ENCODE measurements around the gene SMOC1.

The SMOC1 gene

GRCh38 chr14:69941768-69942742 lies 62.8 kb downstream of the SMOC1 start:
- DNase-seq (ENCODE audit: low spot score): no peak

GRCh38 chr14:69943084-69943780 lies 64.0 kb downstream of the SMOC1 start:
- DNase-seq (ENCODE audit: low spot score): no peak

DNA sequence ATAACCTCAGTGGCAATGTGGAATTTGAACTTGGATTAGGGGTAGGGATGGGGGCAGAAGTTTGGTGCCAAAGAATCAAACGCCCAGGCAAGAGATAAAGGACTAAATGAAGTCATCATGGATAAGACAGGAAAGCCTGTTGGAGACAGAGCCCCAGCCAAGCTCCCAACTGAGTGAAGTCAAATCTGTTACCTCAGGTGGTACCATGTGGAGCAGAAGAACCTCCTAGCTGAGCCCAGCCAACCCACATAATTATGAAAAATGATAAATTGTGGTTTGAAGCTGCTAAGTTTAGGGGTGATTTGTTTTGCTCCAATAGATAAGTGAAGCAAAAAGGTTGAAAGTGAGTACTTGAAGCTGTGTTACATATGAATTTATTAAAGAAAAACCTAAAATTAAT lies 66.1 kb downstream of the SMOC1 start:
- no peak for DNase-seq (ENCODE audit: low spot score)

DNA sequence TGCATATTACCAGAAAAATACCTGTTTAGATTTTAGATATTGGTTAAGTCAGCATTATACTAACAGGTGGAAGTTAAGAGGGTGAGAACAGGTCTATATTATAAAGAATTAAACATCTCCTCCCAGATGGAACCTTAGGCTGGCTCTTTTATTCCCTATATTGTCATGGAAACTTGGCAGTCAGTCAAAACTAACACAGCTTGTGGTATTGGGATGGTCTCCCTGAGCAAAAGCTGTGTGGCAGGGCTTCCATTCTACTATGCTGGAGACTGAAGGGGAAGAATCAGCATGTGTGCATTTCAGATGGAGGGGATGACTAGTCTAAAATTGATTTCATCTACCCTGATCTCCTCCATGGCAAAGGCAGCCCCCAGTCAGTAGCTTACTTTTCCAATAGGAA lies 66.7 kb downstream of the SMOC1 start:
- no peak for DNase-seq (ENCODE audit: low spot score)

DNA sequence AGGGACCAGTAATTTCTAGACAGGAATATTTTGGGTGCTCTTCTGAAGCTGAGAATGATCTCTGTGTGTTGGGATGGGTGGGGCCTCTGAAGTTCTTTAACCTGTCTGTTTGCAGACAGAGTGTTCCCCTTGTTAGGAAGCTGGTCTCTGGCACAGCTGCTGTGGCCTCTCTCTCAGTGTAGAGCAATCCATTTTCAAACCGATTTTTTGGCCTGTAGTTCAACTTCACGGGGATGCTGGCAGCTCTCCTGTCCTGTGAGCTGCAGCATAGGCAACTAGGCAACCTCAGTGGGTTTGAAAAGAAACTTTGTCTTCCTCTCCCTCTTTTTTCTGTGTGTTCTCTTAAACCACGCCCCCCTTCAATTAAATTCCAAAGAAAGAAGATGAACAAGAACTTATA lies 69.1 kb downstream of the SMOC1 start:
- DNase-seq (ENCODE audit: low spot score): no peak

DNA sequence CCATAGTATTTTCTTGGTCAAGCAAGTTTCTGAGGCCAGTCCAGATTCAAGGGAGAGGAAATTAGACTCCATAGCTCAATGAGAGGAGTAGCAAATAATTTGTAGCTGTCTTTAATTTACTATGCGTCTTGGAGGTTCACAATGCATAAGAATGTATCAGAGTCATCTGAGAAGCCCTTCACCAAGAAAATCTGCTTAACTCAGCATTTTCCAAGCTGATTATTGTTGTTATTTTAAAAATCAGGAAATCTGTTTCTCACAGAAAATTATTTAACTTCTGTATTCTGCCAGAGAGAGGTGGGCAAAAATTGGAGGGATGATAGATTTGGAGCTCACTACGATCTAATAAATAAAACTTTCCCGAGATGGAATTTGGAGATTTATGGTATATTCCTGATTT lies 72.0 kb downstream of the SMOC1 start:
- DNase-seq (ENCODE audit: low spot score): no peak

GRCh38 chr14:69951935-69952334 lies 72.7 kb downstream of the SMOC1 start:
- DNase-seq (ENCODE audit: low spot score): no peak

GRCh38 chr14:69953266-69953915 lies 74.2 kb downstream of the SMOC1 start:
- no peak for DNase-seq (ENCODE audit: low spot score)

- DNase-seq (ENCODE audit: low spot score): no peak
Observed at GRCh38 chr14:69955855-69956845, 76.9 kb downstream of the SMOC1 start.

GRCh38 chr14:69956970-69957369 lies 77.8 kb downstream of the SMOC1 start:
- DNase-seq (ENCODE audit: low spot score): no peak

DNA sequence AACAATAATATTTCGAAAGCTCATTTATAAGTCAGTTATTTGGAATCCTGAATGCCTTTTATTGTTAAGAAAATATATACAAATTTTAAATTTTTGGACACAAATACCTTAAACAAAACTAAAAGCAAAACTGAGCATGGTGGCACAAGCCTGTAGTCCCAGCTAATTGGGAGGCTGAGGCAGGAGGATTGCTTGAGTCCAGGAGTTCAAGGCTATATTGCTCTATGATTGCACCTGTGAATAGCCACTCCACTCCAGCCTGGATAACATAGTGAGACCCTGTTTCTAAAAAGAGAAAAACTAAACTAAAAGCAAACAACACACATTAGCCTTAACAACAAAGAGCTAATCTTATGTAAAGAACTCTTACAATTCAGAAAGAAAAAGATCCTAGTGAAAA lies 78.8 kb downstream of the SMOC1 start:
- no peak for DNase-seq (ENCODE audit: low spot score)

GRCh38 chr14:69959136-69959535 lies 79.9 kb downstream of the SMOC1 start:
- DNase-seq (ENCODE audit: low spot score): no peak

- no peak for DNase-seq (ENCODE audit: low spot score)
Observed at GRCh38 chr14:69960296-69960695, 81.1 kb downstream of the SMOC1 start.

DNA sequence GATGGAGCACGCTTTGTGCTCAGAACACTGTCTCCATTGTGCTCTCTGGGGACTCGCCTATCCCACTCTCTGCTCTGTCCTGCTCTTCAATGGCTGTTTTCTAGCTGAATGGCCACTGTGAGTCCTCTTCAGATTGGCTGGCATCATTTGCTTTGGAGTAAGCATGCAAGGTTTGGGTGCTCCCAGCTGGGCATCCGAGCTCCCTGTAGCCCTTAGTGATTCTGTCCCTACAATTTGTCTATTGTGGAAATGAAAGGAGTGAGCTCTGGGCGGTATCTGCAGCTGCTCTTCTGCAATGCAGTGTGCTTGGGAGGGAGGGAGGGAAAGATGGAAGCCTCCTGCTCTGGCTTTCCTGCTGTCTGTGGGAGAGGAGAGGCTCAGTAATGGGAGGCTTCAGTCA lies 84.8 kb downstream of the SMOC1 start:
- DNase-seq (ENCODE audit: low spot score): no peak

DNA sequence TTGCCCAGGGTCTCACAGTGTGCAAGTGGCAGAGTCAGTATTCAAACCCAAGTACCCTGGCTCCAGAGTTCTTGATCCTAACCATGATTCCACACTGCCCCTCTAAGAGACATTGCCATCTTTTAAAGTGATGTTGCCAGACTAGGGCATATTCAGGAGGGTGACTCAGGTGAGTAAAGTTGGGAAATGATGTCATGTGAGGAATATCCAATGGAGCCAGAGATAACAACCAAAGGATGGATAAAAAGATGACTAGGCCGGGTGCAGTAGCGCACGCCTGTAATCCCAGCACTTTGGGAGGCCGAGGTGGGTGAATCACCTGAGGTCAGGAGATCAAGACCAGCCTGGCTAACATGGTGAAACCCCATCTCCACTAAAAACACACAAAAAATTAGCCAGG lies 85.6 kb downstream of the SMOC1 start:
- no peak for DNase-seq (ENCODE audit: low spot score)

DNA sequence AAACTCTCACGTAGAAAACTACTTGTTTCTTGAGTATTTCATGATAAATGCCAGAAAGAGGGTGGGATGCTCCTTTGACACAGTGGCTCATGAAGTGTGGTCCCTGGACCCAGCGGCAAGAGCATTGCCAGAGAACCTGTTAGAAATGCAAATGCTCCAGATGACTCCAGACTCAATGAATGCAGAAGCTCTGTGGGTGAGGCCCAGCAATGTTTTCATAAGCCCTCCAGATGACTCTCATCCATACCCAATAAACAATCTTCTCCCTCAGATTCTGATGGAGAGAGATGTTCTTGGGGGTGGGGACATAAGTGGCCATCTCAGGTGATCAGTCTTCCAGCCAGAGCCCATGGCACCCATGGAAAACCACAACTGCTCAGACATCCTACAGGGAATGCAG lies 88.9 kb downstream of the SMOC1 start:
- DNase-seq (ENCODE audit: low spot score): no peak

GRCh38 chr14:69968681-69969080 lies 89.5 kb downstream of the SMOC1 start:
- DNase-seq (ENCODE audit: low spot score): no peak

DNA sequence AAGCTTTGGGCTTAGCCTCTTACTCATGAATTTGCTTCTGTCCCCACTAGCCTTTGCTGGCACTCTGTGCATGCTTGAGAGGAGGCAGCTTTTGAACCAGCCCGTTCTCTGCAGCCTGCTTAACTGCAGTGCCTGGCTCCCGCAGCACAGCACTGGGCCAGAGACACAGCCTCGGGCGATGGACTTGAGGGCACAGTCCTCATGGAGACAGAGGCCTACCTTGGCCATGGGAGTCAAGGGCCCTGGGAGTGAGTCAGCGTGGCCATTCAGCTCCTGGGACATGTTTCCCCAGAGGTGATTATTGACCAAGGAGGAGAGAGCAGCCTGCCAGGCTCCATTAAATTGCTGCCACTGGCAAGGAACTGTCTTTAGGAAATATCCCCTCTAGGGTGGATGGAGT lies 93.5 kb downstream of the SMOC1 start:
- no peak for DNase-seq (ENCODE audit: low spot score)

DNA sequence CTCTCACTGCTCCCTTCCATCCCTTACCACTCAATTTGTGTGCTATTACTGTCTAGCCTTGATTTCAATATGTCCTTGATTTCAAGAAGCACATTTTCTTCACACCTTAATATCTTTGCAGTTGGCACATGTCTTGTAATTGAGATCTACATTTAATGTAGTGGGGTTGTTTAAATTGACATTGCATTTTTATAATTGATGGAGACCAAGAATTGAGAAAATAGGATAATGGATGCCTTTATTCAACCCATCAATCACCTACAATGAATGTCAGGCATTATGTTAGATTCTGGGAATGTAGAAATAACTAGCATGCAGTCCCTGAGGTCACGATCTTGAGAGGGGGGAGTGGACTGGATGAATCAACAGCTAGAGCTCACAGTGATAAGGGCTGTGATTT lies 94.6 kb downstream of the SMOC1 start:
- DNase-seq (ENCODE audit: low spot score): no peak

DNA sequence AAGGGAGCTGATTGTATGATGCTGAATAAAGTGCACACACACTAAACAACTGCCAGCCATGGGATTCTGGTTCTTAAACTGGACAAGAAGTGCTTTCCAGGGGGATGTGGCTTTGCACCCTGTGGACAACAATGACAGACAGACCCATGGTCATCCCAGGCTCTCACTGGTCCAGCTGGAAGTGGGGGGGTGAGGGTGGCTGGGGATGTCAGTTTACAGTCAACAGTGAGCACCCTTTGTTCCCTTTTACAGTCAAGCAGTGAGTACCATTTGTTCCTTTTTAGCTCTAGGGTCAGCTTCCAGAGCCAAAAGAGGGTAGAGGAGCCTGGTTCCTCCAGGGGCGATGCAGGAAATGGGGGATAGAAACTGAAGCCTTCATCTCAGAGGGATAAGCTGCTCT lies 100.7 kb downstream of the SMOC1 start:
- DNase-seq (ENCODE audit: low spot score): no peak
